WTC11 (cell line): Measurements from ENCODE around the gene SH3BP5L. TPM values are rescaled to one million over a fixed set of nuclear protein-coding genes. Genes with fewer than 3 reads are reported as not detected.
"Not testable (repeated sequence)": the region's sequence is repeated elsewhere in the genome, so short reads cannot be mapped to it uniquely, and the experiment has no call there.

ENCODE experiments used
- ATAC-seq: fragments of 200-7000 bp; cut with Tn5 transposase; 2 replicates; pipeline ENCODE4 v1.10.0; 2021; ENCODE audit warnings: mild to moderate bottlenecking, moderate library complexity
- CTCF ChIA-PET: fragments of 300-600 bp; sonication (Branson Sonifier 250); formaldehyde crosslinking; loops from one replicate; lab custom pipeline; 2021; ENCODE audit warnings: antibody characterized with exemption; lab: Charles Lee
- POLR2A ChIA-PET: fragments of 350-600 bp; sonication (Branson Sonifier 250); formaldehyde crosslinking; loops from one replicate; lab custom pipeline; 2021; ENCODE audit warnings: antibody characterized with exemption; lab: Charles Lee
- DNase-seq: peaks from one replicate; pipeline ENCODE4 v3.0.0; 2021; ENCODE audit warnings: low spot score
- H3K27ac Mint-ChIP-seq: 2 replicates; pipeline ENCODE4 v1.8.0; 2021; ENCODE audit warnings: mixed read lengths
- H3K27me3 Mint-ChIP-seq: 2 replicates; pipeline ENCODE4 v1.8.0; 2021; ENCODE audit warnings: low read depth, mild to moderate bottlenecking, moderate library complexity, mixed read lengths
- H3K36me3 Mint-ChIP-seq: 2 replicates; pipeline ENCODE4 v1.8.0; 2021; ENCODE audit warnings: mixed read lengths
- H3K4me1 Mint-ChIP-seq: 2 replicates; pipeline ENCODE4 v1.8.0; 2022; ENCODE audit warnings: mixed read lengths
- H3K4me3 Mint-ChIP-seq: 2 replicates; pipeline ENCODE4 v1.8.0; 2021; ENCODE audit warnings: mild to moderate bottlenecking, moderate library complexity, mixed read lengths
- H3K9me3 Mint-ChIP-seq: 2 replicates; pipeline ENCODE4 v1.8.0; 2021; ENCODE audit warnings: mixed read lengths
- ATF1 ChIP-seq: sonication (generic); formaldehyde crosslinking; IDR thresholded peaks from 2 replicates; pipeline ENCODE4 v1.8.1; 2023; ENCODE audit warnings: mild to moderate bottlenecking, moderate library complexity, missing genetic modification reagents
- CBFB ChIP-seq: sonication (generic); formaldehyde crosslinking; IDR thresholded peaks from 2 replicates; pipeline ENCODE4 v1.8.1; 2022; ENCODE audit warnings: mild to moderate bottlenecking, low read depth, missing genetic modification reagents
- GRHL2 ChIP-seq: fragments of 250-450 bp; sonication (Bioruptor Pico); IDR thresholded peaks from 2 replicates; pipeline ENCODE4 v1.8.0; 2022; ENCODE audit warnings: mild to moderate bottlenecking, moderate library complexity; ENCODE audit not compliant: insufficient replicate concordance, severe bottlenecking
- NR3C1 ChIP-seq: sonication (generic); formaldehyde crosslinking; conservative IDR thresholded peaks from 2 replicates; pipeline ENCODE4 v1.8.1; 2023; ENCODE audit warnings: low read depth, mild to moderate bottlenecking, missing genetic modification reagents
- RORB ChIP-seq: fragments of 250-450 bp; sonication (Bioruptor Pico); IDR thresholded peaks from 2 replicates; pipeline ENCODE4 v1.9.0; 2021; ENCODE audit warnings: mild to moderate bottlenecking
- SOX15 ChIP-seq: fragments of 250-450 bp; sonication (Bioruptor Pico); IDR thresholded peaks from 2 replicates; pipeline ENCODE4 v1.9.0; 2021; ENCODE audit warnings: mild to moderate bottlenecking
- STAT6 ChIP-seq: sonication (generic); formaldehyde crosslinking; conservative IDR thresholded peaks from 2 replicates; pipeline ENCODE4 v1.8.1; 2023; ENCODE audit warnings: mild to moderate bottlenecking, low read depth, missing genetic modification reagents, moderate library complexity
- total RNA-seq: library from RNA; stranded (reverse); gene quantifications from 3 replicates; pipeline ENCODE4 v1.2.3, GENCODE V29; 2021
- TF ChIP-seq, protein P1 (sequence below): sonication (generic); formaldehyde crosslinking; IDR thresholded peaks from 2 replicates; pipeline ENCODE4 v1.8.1; 2023; ENCODE audit warnings: mild to moderate bottlenecking, missing genetic modification reagents, borderline replicate concordance
- TF ChIP-seq, protein P2 (sequence below): fragments of 200-600 bp; IDR thresholded peaks from 2 replicates; pipeline ENCODE4 v1.8.0; 2022; ENCODE audit warnings: antibody characterized with exemption
- TF ChIP-seq, protein P3 (sequence below): fragments of 250-450 bp; sonication (Bioruptor Pico); conservative IDR thresholded peaks from 2 replicates; pipeline ENCODE4 v1.9.0; 2021; ENCODE audit warnings: mild to moderate bottlenecking
- TF ChIP-seq, protein P4 (sequence below): sonication (generic); formaldehyde crosslinking; IDR thresholded peaks from 2 replicates; pipeline ENCODE4 v1.8.1; 2023; ENCODE audit warnings: mild to moderate bottlenecking, moderate library complexity, missing genetic modification reagents

SH3BP5L gene
- total RNA-seq, 1 experiment from 2014 or later: 32.9 TPM

DNA sequence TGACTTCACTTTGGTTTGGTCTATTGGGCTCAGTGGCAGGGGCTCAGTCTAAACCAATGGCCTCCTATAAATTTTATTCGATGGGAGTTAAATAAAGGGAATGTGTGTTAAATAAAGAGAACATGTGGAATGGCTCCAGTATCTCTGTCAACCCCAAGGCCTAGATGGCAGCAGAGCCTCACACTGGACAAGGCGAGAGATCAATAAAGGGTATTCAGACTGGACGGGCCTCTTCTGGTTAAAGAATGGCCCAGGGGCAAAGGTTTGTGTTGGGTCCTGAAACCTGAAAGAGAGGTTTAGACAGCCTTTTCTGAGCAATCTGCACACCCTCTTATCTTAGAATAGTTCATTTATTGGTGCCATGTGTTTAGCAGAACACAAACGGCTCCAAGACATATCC, 34.7 kb downstream of the SH3BP5L start:
- TF ChIP-seq, protein P1, sequence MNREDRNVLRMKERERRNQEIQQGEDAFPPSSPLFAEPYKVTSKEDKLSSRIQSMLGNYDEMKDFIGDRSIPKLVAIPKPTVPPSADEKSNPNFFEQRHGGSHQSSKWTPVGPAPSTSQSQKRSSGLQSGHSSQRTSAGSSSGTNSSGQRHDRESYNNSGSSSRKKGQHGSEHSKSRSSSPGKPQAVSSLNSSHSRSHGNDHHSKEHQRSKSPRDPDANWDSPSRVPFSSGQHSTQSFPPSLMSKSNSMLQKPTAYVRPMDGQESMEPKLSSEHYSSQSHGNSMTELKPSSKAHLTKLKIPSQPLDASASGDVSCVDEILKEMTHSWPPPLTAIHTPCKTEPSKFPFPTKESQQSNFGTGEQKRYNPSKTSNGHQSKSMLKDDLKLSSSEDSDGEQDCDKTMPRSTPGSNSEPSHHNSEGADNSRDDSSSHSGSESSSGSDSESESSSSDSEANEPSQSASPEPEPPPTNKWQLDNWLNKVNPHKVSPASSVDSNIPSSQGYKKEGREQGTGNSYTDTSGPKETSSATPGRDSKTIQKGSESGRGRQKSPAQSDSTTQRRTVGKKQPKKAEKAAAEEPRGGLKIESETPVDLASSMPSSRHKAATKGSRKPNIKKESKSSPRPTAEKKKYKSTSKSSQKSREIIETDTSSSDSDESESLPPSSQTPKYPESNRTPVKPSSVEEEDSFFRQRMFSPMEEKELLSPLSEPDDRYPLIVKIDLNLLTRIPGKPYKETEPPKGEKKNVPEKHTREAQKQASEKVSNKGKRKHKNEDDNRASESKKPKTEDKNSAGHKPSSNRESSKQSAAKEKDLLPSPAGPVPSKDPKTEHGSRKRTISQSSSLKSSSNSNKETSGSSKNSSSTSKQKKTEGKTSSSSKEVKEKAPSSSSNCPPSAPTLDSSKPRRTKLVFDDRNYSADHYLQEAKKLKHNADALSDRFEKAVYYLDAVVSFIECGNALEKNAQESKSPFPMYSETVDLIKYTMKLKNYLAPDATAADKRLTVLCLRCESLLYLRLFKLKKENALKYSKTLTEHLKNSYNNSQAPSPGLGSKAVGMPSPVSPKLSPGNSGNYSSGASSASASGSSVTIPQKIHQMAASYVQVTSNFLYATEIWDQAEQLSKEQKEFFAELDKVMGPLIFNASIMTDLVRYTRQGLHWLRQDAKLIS: no peak
- ATAC-seq (no peak), DNase-seq (no peak)
- H3K4me3 Mint-ChIP-seq: no peak overlapping the region
- H3K9me3 Mint-ChIP-seq: peaks cover 88% of the 10 kb centered on the region
- H3K27ac Mint-ChIP-seq: no peak overlapping the region
- peaks cover 31% of the 10 kb centered on the region for H3K36me3 Mint-ChIP-seq
- ChIA-PET POLR2A (no interaction called here), CTCF (no interaction called here)
- H3K27me3 Mint-ChIP-seq: no peaks in the 10 kb centered on the region; the same call in 1 of the 2 replicates
- no peaks in the 10 kb centered on the region for H3K4me1 Mint-ChIP-seq

- POLR2A ChIA-PET: no interaction called here
- peaks cover 35% of the 10 kb centered on the region for H3K36me3 Mint-ChIP-seq
- ATAC-seq (no peak), DNase-seq (no peak)
- peaks cover 3% of the 10 kb centered on the region; the same call in 1 of the 2 replicates for H3K27me3 Mint-ChIP-seq
- no peaks in the 10 kb centered on the region for H3K4me1 Mint-ChIP-seq
- TF ChIP-seq CBFB (CRISPR knock-in tag): no peak
- TF ChIP-seq RORB (CRISPR knock-in tag): no peak
- CTCF ChIA-PET: no interaction called here
- no peak overlapping the region for H3K27ac Mint-ChIP-seq
- H3K9me3 Mint-ChIP-seq: peaks cover 88% of the 10 kb centered on the region
- H3K4me3 Mint-ChIP-seq: no peak overlapping the region
Observed at GRCh38 chr1:248790456-248790855, 35.3 kb downstream of the SH3BP5L start.

DNA sequence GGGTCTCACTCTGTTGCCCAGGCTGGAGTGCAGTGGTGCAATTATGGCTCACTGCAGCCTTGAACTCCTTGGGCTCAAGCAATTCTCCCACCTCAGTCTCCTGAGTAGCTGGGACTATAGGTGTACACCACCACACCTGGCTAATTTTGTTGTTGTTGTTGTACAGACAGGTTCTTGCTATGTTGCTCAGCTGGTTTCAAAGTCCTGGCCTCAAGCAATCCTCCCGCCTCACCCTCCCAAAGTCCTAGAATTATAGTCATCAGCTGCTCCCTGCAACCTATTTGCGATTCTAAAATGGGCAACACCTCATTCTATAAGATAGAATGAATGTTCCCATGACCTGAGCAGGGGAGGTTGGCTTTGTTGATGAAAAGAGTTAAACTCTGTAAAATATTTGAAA, 36.4 kb downstream of the SH3BP5L start:
- H3K27me3 Mint-ChIP-seq, H3K4me3 Mint-ChIP-seq, H3K27ac Mint-ChIP-seq, POLR2A ChIA-PET, DNase-seq, CTCF ChIA-PET, H3K4me1 Mint-ChIP-seq, ATAC-seq: not testable (repeated sequence)
- peaks cover 86% of the 10 kb centered on the region for H3K9me3 Mint-ChIP-seq
- H3K36me3 Mint-ChIP-seq: peaks cover 37% of the 10 kb centered on the region

- Mint-ChIP-seq H3K36me3 (peaks cover 34% of the 10 kb centered on the region), H3K27ac (no peak overlapping the region), H3K9me3 (peaks cover 84% of the 10 kb centered on the region), H3K4me1 (no peaks in the 10 kb centered on the region), H3K4me3 (no peak overlapping the region), H3K27me3 (peaks cover 4% of the 10 kb centered on the region)
- ATAC-seq (no peak), DNase-seq (no peak)
- TF ChIP-seq SOX15 (no peak), ATF1 (CRISPR knock-in tag) (no peak), STAT6 (no peak), GRHL2 (no peak), NR3C1 (CRISPR knock-in tag) (no peak)
- TF ChIP-seq, protein P2, sequence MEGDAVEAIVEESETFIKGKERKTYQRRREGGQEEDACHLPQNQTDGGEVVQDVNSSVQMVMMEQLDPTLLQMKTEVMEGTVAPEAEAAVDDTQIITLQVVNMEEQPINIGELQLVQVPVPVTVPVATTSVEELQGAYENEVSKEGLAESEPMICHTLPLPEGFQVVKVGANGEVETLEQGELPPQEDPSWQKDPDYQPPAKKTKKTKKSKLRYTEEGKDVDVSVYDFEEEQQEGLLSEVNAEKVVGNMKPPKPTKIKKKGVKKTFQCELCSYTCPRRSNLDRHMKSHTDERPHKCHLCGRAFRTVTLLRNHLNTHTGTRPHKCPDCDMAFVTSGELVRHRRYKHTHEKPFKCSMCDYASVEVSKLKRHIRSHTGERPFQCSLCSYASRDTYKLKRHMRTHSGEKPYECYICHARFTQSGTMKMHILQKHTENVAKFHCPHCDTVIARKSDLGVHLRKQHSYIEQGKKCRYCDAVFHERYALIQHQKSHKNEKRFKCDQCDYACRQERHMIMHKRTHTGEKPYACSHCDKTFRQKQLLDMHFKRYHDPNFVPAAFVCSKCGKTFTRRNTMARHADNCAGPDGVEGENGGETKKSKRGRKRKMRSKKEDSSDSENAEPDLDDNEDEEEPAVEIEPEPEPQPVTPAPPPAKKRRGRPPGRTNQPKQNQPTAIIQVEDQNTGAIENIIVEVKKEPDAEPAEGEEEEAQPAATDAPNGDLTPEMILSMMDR: no peak
- TF ChIP-seq, protein P3, sequence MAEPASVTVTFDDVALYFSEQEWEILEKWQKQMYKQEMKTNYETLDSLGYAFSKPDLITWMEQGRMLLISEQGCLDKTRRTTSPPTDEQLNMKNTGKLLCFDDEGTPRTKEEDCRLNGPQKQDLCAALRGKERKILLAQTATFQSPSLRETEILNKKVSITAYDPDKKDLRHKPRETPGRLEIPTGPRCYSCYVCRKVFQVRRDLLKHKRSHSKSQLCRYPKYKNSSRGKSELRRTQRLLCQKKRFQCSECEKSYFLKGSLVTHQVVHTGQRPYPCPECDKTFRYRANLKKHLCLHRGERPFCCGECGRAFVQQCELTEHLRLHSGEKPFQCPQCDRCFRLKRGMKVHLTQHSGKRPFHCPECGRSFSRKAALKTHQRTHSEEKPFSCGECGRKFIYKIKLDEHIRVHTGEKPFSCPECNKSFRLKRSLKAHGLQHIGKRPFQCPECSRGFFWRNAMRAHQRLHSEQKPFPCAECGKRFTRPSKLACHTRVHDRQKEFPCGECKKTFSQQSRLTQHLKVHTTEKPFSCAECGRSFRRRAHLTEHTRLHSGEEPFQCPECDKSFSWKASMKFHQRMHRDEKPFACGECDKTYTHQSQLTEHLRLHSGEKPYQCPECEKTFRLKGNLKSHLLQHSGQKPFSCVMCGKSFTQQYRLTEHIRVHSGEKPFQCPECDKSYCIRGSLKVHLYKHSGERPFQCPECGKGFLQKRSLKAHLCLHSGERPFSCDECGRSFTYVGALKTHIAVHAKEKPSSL: no peak
- TF ChIP-seq, protein P4, sequence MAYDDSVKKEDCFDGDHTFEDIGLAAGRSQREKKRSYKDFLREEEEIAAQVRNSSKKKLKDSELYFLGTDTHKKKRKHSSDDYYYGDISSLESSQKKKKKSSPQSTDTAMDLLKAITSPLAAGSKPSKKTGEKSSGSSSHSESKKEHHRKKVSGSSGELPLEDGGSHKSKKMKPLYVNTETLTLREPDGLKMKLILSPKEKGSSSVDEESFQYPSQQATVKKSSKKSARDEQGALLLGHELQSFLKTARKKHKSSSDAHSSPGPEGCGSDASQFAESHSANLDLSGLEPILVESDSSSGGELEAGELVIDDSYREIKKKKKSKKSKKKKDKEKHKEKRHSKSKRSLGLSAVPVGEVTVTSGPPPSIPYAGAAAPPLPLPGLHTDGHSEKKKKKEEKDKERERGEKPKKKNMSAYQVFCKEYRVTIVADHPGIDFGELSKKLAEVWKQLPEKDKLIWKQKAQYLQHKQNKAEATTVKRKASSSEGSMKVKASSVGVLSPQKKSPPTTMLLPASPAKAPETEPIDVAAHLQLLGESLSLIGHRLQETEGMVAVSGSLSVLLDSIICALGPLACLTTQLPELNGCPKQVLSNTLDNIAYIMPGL: no peak
- ChIA-PET POLR2A (no interaction called here), CTCF (no interaction called here)
Observed at GRCh38 chr1:248788327-248788726, 37.4 kb downstream of the SH3BP5L start.
